Ovary (tissue), 3 donors: ENCODE data around the gene CDKN2B-AS1.

Experiments
- EP300 ChIP-seq: sonication (generic); formaldehyde crosslinking; IDR thresholded peaks from one replicate; pipeline ENCODE4 v1.6.1; 2017; ENCODE audit warnings: antibody characterized with exemption
- POLR2A ChIP-seq: fragments of 450-650 bp; IDR thresholded peaks from one replicate; pipeline ENCODE4 v1.6.1; 2017; ENCODE audit warnings: antibody characterized with exemption, mild to moderate bottlenecking, moderate library complexity
- TF ChIP-seq, protein P1 (sequence below), 3 donors: fragments of 450-650 bp in 2 of 3; fragments of 200-600 bp in 1 of 3; IDR thresholded peaks; one replicate each; pipeline versions ENCODE4 v1.5.1 to v1.8.0; 2016 to 2022; ENCODE audit warnings: antibody characterized with exemption in 3 of 3, mild to moderate bottlenecking in 1 of 3
- donor health status: DM: no; HTN: no; CAD: no.

DNA sequence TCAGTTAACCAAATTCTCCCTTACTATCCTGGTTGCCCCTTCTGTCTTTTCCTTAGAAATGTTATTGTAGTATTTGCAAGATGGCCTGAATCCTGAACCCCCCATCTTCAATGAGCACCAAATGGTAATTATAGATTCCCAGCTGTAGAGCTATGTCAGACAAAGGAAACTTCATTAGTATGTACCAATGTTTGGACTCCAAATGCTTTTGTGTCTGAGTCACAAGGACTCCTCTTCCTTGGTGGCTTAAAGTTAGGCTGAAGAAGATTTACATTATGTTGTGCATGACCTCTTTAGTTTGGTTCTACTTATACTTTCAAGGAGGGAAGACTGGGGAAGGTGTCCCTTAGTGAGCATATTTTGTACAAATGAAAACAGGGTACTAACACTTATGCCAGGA lies 120.4 kb downstream of the CDKN2B-AS1 start:
- TF ChIP-seq, protein P1, sequence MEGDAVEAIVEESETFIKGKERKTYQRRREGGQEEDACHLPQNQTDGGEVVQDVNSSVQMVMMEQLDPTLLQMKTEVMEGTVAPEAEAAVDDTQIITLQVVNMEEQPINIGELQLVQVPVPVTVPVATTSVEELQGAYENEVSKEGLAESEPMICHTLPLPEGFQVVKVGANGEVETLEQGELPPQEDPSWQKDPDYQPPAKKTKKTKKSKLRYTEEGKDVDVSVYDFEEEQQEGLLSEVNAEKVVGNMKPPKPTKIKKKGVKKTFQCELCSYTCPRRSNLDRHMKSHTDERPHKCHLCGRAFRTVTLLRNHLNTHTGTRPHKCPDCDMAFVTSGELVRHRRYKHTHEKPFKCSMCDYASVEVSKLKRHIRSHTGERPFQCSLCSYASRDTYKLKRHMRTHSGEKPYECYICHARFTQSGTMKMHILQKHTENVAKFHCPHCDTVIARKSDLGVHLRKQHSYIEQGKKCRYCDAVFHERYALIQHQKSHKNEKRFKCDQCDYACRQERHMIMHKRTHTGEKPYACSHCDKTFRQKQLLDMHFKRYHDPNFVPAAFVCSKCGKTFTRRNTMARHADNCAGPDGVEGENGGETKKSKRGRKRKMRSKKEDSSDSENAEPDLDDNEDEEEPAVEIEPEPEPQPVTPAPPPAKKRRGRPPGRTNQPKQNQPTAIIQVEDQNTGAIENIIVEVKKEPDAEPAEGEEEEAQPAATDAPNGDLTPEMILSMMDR (IDR thresholded peaks at IDR 0.05) = no peak
- TF ChIP-seq EP300 = no peak
- TF ChIP-seq POLR2A = no peak
